ENCODE data around the gene SH2D3A. TPM values are rescaled to one million over a fixed set of nuclear protein-coding genes. Genes with fewer than 3 reads are reported as not detected.

The SH2D3A gene
- total and polyA plus RNA-seq, 2 of the 4 experiments (the other 2 are of a cell fraction), result under 0.01 to 0.09 TPM

DNA sequence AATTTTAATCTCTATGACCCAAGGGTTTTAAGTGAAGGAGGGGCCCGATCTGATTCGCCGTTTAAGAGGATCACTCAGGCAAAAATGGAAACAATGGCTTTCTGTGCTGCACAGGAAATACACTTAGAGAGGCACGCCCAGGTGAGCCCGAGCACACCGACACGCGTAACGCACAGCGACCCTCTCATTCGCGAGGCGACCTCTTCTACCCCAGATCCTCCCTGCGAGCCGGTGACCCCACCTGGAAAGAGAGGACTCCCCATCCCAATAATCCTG lies 216 bp downstream of the SH2D3A start:
- Histone ChIP-seq H3K4me1 (ENCODE audit: control insufficient read depth, insufficient read depth, low read length) (no peaks in the 10 kb centered on the region), H3K56ac (ENCODE audit: extremely low read depth, insufficient read depth, low read length) (no peak overlapping the region), H3K4me2 (ENCODE audit: low read depth, low read length) (peak overlapping the region; percentile 49), H3K36me3 (ENCODE audit: control insufficient read depth, insufficient read depth, low read length) (no peaks in the 10 kb centered on the region), H2AK9ac (replicated peaks; ENCODE audit: low read depth, low read length, poor library complexity) (peak overlapping the region; percentile 37), H2BK5ac (ENCODE audit: low read depth, low read length, poor library complexity, severe bottlenecking) (no peak overlapping the region), H3K79me1 (ENCODE audit: low read depth in 1 of 2, low read length in 2 of 2) (no peaks in the 10 kb centered on the region), H4K20me1 (ENCODE audit: insufficient read depth, low read length) (no peaks in the 10 kb centered on the region), H4K8ac (ENCODE audit: low read depth in 2 of 2, low read length in 2 of 2) (no peak overlapping the region), H3K18ac (ENCODE audit: low read depth, low read length) (no peak overlapping the region), H2AFZ (replicated peaks; ENCODE audit: low read length, poor library complexity) (peak overlapping the region; percentile 81), H3K9ac (ENCODE audit: low read depth, low read length) (no peak overlapping the region), H3K23ac (ENCODE audit: low read depth, low read length) (no peak overlapping the region), H3K9me1 (ENCODE audit: insufficient read depth, low read length) (0 out of 2 replicates have a peak, but pooled peaks cover 5% of the 10 kb centered on the region), H4K5ac (ENCODE audit: low read depth, low read length) (no peak overlapping the region), H3K27me3 (ENCODE audit: control insufficient read depth, insufficient read depth, low read length) (no peaks in the 10 kb centered on the region; the same call in 1 of the 2 replicates), H2BK20ac (ENCODE audit: low read depth, low read length) (no peak overlapping the region), H3K27ac (ENCODE audit: insufficient read depth, low read length) (no peak overlapping the region), H3K14ac (replicated peaks; ENCODE audit: low read depth, low read length) (no peak overlapping the region), H3K9me3 (ENCODE audit: control insufficient read depth, insufficient read depth, low read length) (no peaks in the 10 kb centered on the region), H2AK5ac (ENCODE audit: low read depth, low read length) (no peak overlapping the region), H3K4ac (ENCODE audit: low read depth, low read length) (no peak overlapping the region), H2BK15ac (ENCODE audit: low read depth, low read length) (no peak overlapping the region), H4K91ac (ENCODE audit: insufficient read depth, low read depth, low read length) (no peak overlapping the region), H2BK120ac (ENCODE audit: low read depth, low read length) (no peak overlapping the region), H3K4me3 (ENCODE audit: insufficient read depth, low read depth, low read length) (no peak overlapping the region)
- 5% methylated on average over 7 of the region's 15 CpGs; no CpG with 5 or more reads in 1 of the 2 experiments for WGBS, 2 experiments (ENCODE audit: extremely low coverage in 2 of 2, insufficient read length in 1 of 2)
- CTCF ChIA-PET, result no interaction called here
- TF ChIP-seq, protein P1, sequence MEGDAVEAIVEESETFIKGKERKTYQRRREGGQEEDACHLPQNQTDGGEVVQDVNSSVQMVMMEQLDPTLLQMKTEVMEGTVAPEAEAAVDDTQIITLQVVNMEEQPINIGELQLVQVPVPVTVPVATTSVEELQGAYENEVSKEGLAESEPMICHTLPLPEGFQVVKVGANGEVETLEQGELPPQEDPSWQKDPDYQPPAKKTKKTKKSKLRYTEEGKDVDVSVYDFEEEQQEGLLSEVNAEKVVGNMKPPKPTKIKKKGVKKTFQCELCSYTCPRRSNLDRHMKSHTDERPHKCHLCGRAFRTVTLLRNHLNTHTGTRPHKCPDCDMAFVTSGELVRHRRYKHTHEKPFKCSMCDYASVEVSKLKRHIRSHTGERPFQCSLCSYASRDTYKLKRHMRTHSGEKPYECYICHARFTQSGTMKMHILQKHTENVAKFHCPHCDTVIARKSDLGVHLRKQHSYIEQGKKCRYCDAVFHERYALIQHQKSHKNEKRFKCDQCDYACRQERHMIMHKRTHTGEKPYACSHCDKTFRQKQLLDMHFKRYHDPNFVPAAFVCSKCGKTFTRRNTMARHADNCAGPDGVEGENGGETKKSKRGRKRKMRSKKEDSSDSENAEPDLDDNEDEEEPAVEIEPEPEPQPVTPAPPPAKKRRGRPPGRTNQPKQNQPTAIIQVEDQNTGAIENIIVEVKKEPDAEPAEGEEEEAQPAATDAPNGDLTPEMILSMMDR (conservative IDR thresholded peaks at IDR 0.05; ENCODE audit: low read depth, low read length), result no peak
- TF ChIP-seq FOS (IDR thresholded peaks at IDR 0.05; ENCODE audit: low read depth, low read length), result no peak
- no peak for TF ChIP-seq POLR2A (IDR thresholded peaks at IDR 0.05; ENCODE audit: low read depth, low read length)
- no peak for TF ChIP-seq RFX5 (IDR thresholded peaks at IDR 0.05; ENCODE audit: low read depth, low read length)
- no peak for TF ChIP-seq MAFK (IDR thresholded peaks at IDR 0.05; ENCODE audit: low read depth, low read length)
- TF ChIP-seq CEBPB (IDR thresholded peaks at IDR 0.05; ENCODE audit: low read depth, low read length), result no peak
- no peak for TF ChIP-seq MAZ (IDR thresholded peaks at IDR 0.05; ENCODE audit: borderline replicate concordance, low read depth, low read length)
- TF ChIP-seq, protein P2, sequence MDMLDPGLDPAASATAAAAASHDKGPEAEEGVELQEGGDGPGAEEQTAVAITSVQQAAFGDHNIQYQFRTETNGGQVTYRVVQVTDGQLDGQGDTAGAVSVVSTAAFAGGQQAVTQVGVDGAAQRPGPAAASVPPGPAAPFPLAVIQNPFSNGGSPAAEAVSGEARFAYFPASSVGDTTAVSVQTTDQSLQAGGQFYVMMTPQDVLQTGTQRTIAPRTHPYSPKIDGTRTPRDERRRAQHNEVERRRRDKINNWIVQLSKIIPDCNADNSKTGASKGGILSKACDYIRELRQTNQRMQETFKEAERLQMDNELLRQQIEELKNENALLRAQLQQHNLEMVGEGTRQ (IDR thresholded peaks at IDR 0.05; ENCODE audit: low read depth, low read length), result no peak
- intact Hi-C loops (cut with micrococcal nuclease), result no loop called here
- no peak for ATAC-seq (ENCODE audit: low read depth)
- DNase-seq, result no peak
- in situ Hi-C loops (cut with MboI; ENCODE audit: low sequenced_read_pairs), result no loop called here
- POLR2A ChIA-PET (ENCODE audit: unreplicated experiment), result no interaction called here
- dilution Hi-C loops (cut with HindIII; ENCODE audit: low sequenced_read_pairs, unreplicated experiment), result no loop called here
- BruUV-seq (replicated peaks), result no TSS peak

Data from IMR-90 (cell line).